Stimulated activated memory B cell treated with anti-CD40 and anti-IgM and Interleukin-4, amounts not matched to agents 10 μg/mL and 1 μg/mL and 100 μg/mL, for 72 hours (primary cell): ENCODE results near the gene DMXL2.
"Not testable (repeated sequence)": the region's sequence is repeated elsewhere in the genome, so short reads cannot be mapped to it uniquely, and the experiment has no call there.

Experiments
- ATAC-seq: fragments of 150-1000 bp; cut with Tn5 transposase; 2 replicates; pipeline ENCODE4 v1.10.0; 2021
- H3K27ac Mint-ChIP-seq: one replicate; pipeline ENCODE4 v1.8.0; 2022; ENCODE audit warnings: mild to moderate bottlenecking, mixed read lengths
- H3K27me3 Mint-ChIP-seq: one replicate; pipeline ENCODE4 v1.8.0; 2022; ENCODE audit warnings: mixed read lengths
- H3K36me3 Mint-ChIP-seq: one replicate; pipeline ENCODE4 v1.8.0; 2022; ENCODE audit warnings: mixed read lengths
- H3K4me1 Mint-ChIP-seq: one replicate; pipeline ENCODE4 v1.8.0; 2022; ENCODE audit warnings: mixed read lengths
- H3K4me3 Mint-ChIP-seq: one replicate; pipeline ENCODE4 v1.8.0; 2022; ENCODE audit warnings: mild to moderate bottlenecking, moderate library complexity, mixed read lengths
- H3K9me3 Mint-ChIP-seq: one replicate; pipeline ENCODE4 v1.8.0; 2022; ENCODE audit warnings: mixed read lengths

Gene DMXL2

DNA sequence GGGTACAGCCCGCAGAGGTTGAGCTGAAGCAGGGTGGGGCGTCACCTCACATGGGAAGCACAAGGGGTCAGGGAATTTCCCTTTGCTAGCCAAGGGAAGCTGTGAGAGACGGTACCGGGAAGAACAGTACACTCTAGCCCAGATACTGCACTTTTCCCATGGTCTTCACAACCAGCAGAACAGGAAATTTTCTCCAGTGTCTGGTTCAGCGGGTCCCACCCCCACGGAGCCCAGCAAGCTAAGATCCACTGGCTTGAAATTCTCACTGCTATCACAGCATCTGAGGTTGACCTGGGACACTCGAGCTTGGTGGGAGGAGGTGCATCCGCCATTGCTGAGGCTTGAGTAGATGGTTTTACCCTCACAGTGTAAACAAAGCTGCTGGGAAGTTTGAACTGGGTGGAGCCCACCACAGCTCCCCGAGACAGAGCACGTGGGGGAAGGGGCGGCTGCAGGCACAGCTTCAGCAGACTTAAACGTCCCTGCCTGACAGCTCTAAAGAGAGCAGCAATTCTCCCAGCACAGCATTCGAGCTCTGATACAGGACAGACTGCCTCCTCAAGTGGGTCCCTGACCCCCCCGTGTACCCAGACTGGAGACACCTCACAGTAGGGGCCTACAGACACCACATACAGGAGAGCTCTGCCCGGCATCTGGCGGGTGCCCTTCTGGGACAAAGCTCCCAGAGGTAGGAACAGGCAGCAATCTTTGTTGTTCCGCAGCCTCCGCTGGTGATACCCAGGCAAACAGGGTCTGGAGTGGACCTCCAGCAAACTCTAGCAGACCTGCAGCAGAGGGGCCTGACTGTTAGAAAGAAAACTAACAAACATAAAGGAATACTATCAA, 53.4 kb downstream of the DMXL2 start:
- not testable (repeated sequence) for ATAC-seq, H3K27me3 Mint-ChIP-seq, H3K9me3 Mint-ChIP-seq, H3K4me1 Mint-ChIP-seq, H3K4me3 Mint-ChIP-seq, H3K27ac Mint-ChIP-seq
- H3K36me3 Mint-ChIP-seq = peaks cover 18% of the 10 kb centered on the region

DNA sequence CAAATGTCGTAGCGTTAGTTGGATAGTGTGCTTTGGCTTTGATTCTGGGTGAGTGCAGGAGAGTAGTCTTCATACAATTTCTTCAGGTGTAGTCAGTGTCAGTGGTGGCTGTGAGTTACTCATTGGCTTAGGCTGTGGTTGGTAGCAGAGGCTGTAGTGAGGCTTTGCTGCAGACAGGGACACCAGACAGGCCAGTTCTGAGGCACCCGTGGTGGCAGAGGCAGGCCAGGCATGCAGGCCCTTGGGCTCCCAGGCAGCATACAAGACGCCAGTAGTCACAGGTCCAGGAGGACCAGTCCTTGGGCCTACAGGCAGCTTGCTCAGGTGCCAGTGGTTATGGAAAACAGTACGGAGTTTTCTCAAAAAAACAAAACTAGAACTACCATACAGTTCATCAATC, 61.3 kb downstream of the DMXL2 start:
- H3K4me3 Mint-ChIP-seq = no peak overlapping the region
- H3K9me3 Mint-ChIP-seq = no peaks in the 10 kb centered on the region

GRCh38 chr15:51558876-51559275, 63.7 kb downstream of the DMXL2 start:
- no peak for ATAC-seq
- Mint-ChIP-seq H3K27me3 (no peaks in the 10 kb centered on the region), H3K4me1 (no peaks in the 10 kb centered on the region)

More for the DNA sequence above, 61.3 kb downstream of the DMXL2 start:
- no peaks in the 10 kb centered on the region for H3K27me3 Mint-ChIP-seq
- no peaks in the 10 kb centered on the region for H3K36me3 Mint-ChIP-seq
- peak; percentile 34 for ATAC-seq
- H3K4me1 Mint-ChIP-seq = no peaks in the 10 kb centered on the region
- H3K27ac Mint-ChIP-seq = no peak overlapping the region

GRCh38 chr15:51558411-51558810, 64.2 kb downstream of the DMXL2 start:
- H3K27ac Mint-ChIP-seq = no peak overlapping the region
- no peak overlapping the region for H3K4me3 Mint-ChIP-seq
- no peaks in the 10 kb centered on the region for H3K36me3 Mint-ChIP-seq
- H3K9me3 Mint-ChIP-seq = no peaks in the 10 kb centered on the region
- ATAC-seq = no peak
- H3K27me3 Mint-ChIP-seq = no peaks in the 10 kb centered on the region
- H3K4me1 Mint-ChIP-seq = no peaks in the 10 kb centered on the region

More at GRCh38 chr15:51558876-51559275, 63.7 kb downstream of the DMXL2 start:
- Mint-ChIP-seq H3K36me3 (no peaks in the 10 kb centered on the region), H3K4me3 (no peak overlapping the region), H3K9me3 (no peaks in the 10 kb centered on the region), H3K27ac (no peak overlapping the region)

- no peaks in the 10 kb centered on the region for H3K9me3 Mint-ChIP-seq
- ATAC-seq = no peak
- H3K36me3 Mint-ChIP-seq = no peaks in the 10 kb centered on the region
- no peak overlapping the region for H3K27ac Mint-ChIP-seq
- H3K4me3 Mint-ChIP-seq = no peak overlapping the region
- H3K27me3 Mint-ChIP-seq = no peaks in the 10 kb centered on the region
- H3K4me1 Mint-ChIP-seq = no peaks in the 10 kb centered on the region
Measured at GRCh38 chr15:51550841-51551240, 71.7 kb downstream of the DMXL2 start.

GRCh38 chr15:51547656-51548055, 74.9 kb downstream of the DMXL2 start:
- Mint-ChIP-seq H3K27me3 (no peaks in the 10 kb centered on the region), H3K36me3 (no peaks in the 10 kb centered on the region), H3K4me1 (no peaks in the 10 kb centered on the region), H3K9me3 (no peaks in the 10 kb centered on the region), H3K27ac (no peak overlapping the region), H3K4me3 (no peak overlapping the region)
- ATAC-seq = no peak

DNA sequence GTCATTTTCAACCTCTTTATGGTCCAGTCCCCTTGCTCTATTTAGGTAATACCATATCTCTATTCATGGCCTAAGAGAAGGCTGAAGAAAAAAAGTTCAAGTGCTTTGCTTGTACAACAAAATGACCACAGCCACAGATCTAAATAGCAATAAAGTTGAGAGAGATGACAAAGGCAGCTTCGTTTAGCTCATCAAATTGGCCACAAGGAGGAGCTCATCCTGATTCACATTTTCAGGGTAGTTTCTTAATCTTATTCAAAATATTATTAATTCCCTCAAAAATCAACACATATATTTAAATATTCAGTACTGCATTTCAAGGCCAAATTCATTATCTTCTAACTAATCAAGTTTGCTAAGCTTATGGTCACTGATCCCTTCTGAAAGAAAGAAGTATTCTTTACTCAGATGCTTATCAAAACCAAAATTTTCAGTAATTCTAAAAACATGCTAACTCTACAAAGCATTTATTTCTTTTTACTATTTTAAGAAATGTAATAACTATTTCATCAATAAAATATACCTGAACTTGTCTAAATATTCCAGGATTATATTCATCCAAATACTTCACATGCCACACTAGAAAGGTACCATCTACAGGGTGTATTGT, 85.5 kb downstream of the DMXL2 start:
- no peak overlapping the region for H3K27ac Mint-ChIP-seq
- ATAC-seq = no peak
- H3K36me3 Mint-ChIP-seq = no peaks in the 10 kb centered on the region
- no peaks in the 10 kb centered on the region for H3K27me3 Mint-ChIP-seq
- no peaks in the 10 kb centered on the region for H3K9me3 Mint-ChIP-seq
- no peaks in the 10 kb centered on the region for H3K4me1 Mint-ChIP-seq
- H3K4me3 Mint-ChIP-seq = no peak overlapping the region

GRCh38 chr15:51533672-51534398, 88.7 kb downstream of the DMXL2 start:
- peaks cover 6% of the 10 kb centered on the region for H3K9me3 Mint-ChIP-seq
- no peak overlapping the region for H3K4me3 Mint-ChIP-seq
- H3K36me3 Mint-ChIP-seq = peaks cover 21% of the 10 kb centered on the region
- no peaks in the 10 kb centered on the region for H3K4me1 Mint-ChIP-seq
- ATAC-seq = no peak
- no peak overlapping the region for H3K27ac Mint-ChIP-seq
- H3K27me3 Mint-ChIP-seq = no peaks in the 10 kb centered on the region

DNA sequence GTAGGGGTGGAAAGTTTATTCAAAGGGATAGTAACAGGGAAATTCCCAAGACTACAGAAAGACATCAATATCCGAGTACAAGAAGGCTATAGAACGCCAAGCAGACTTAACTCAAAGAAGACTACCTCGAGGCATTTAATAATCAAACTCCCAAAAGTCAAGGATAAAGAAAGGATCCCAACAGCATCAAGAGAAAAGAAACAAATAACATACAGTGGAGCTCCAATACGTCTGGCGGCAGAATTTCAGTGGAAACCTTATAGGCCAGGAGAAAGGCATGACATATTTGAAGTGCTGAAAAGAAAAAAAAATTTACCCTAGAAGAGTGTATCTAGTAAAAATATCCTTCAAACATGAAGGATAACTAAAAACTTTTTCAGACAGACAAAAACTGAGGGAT, 95.6 kb downstream of the DMXL2 start:
- peaks cover 46% of the 10 kb centered on the region for H3K36me3 Mint-ChIP-seq
- H3K4me1 Mint-ChIP-seq = no peaks in the 10 kb centered on the region
- H3K27me3 Mint-ChIP-seq = no peaks in the 10 kb centered on the region
- no peak overlapping the region for H3K4me3 Mint-ChIP-seq
- no peak overlapping the region for H3K27ac Mint-ChIP-seq
- H3K9me3 Mint-ChIP-seq = peaks cover 21% of the 10 kb centered on the region
- no peak for ATAC-seq

DNA sequence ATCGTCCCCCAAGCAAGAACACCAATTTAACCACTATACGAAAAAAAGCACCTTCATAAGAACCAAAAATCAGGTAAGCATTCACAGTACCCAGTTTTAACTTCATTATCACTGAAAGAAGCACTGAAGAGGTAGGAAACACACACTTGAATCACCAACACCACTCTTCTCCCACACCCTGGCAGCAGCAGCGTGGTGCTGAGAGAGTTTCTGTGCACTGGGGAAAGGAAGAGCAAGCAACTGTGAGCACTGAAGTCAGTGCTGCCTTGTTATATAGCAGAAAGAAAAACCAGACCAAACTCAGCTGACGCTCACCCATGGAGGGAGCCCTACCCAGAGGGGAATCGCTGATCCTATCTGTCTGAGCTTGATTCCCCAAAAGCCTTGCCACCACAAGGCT, 98.2 kb downstream of the DMXL2 start:
- Mint-ChIP-seq H3K27me3 (no peaks in the 10 kb centered on the region), H3K9me3 (peaks cover 14% of the 10 kb centered on the region), H3K36me3 (peaks cover 26% of the 10 kb centered on the region), H3K4me3 (no peak overlapping the region), H3K27ac (no peak overlapping the region), H3K4me1 (no peaks in the 10 kb centered on the region)
- no peak for ATAC-seq

DNA sequence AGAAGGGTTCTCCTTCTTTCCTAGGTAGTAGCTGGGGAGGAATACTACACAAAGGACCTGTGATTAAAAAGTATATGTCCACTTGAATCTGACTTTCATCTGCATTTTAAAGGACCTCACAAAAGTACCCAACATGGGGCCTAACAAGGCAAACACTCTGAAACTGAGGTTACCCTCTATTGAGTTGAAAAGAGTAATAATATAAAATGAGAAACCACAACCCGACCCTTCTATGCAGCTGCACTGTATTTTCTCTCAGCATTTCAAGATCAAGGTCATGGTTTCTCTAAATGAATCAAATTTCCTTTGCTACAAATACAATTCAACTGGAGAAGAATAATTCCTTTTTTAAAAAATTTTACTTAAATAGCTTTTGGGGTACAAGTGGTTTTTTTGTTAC, 106.3 kb downstream of the DMXL2 start:
- Mint-ChIP-seq H3K36me3 (peaks cover 6% of the 10 kb centered on the region), H3K9me3 (no peaks in the 10 kb centered on the region), H3K27ac (no peak overlapping the region), H3K27me3 (no peaks in the 10 kb centered on the region), H3K4me1 (no peaks in the 10 kb centered on the region), H3K4me3 (no peak overlapping the region)
- ATAC-seq = no peak

DNA sequence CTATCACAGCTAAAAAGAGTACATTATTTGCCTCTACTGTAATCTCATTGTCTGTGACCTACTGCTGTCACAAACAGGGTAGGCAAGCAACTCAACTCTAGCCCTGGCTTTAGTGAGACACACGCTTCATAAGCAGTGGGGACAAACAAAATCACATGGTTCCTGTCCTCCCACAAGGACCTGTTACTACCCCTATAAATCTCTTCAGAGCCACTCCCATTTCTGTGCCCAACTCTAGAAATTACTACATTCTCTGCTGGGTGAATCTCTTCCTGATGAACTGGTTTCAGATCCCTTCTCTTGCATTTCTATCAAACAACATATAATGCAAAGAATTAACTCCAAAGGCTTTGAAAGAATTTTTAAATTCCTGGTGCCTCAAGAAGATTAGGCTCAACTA, 117.3 kb downstream of the DMXL2 start:
- Mint-ChIP-seq H3K27me3 (no peaks in the 10 kb centered on the region), H3K9me3 (peaks cover 3% of the 10 kb centered on the region), H3K4me3 (no peak overlapping the region), H3K4me1 (no peaks in the 10 kb centered on the region), H3K27ac (no peak overlapping the region), H3K36me3 (peaks cover 12% of the 10 kb centered on the region)
- no peak for ATAC-seq

- Mint-ChIP-seq H3K9me3 (no peaks in the 10 kb centered on the region), H3K27me3 (no peaks in the 10 kb centered on the region), H3K36me3 (peaks cover 6% of the 10 kb centered on the region), H3K27ac (no peak overlapping the region), H3K4me1 (no peaks in the 10 kb centered on the region), H3K4me3 (no peak overlapping the region)
- ATAC-seq = no peak
Measured at GRCh38 chr15:51503003-51503402, 119.6 kb downstream of the DMXL2 start.

DNA sequence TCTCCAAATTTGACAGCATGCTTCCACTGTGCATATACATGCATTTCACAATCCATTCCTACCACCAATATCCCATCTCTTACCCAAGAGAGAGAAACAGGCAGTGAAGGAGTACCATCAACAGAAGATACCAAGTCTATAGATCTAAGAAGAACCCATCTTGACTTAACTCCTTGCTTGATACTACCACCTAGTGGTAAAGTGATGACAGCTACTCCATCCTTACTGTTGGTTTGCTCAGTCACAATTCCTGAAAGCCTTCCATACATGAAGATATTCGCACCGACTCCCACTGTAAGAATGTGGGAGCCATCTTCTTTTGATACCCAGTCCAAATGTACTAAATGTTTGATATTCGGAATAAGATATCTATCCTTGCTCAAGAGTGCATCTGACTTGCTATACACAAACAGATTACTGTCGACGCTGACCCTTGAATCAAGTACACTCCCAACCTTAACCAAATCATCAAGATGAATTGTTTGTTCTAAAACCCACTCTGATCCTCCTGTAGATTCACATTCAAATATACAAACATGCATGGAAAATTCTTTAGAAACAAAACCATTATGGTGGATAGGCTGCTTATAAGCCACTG, 123.1 kb downstream of the DMXL2 start:
- H3K27ac Mint-ChIP-seq = no peak overlapping the region
- H3K36me3 Mint-ChIP-seq = no peaks in the 10 kb centered on the region
- no peaks in the 10 kb centered on the region for H3K9me3 Mint-ChIP-seq
- no peak overlapping the region for H3K4me3 Mint-ChIP-seq
- H3K27me3 Mint-ChIP-seq = no peaks in the 10 kb centered on the region
- H3K4me1 Mint-ChIP-seq = no peaks in the 10 kb centered on the region
- ATAC-seq = no peak

DNA sequence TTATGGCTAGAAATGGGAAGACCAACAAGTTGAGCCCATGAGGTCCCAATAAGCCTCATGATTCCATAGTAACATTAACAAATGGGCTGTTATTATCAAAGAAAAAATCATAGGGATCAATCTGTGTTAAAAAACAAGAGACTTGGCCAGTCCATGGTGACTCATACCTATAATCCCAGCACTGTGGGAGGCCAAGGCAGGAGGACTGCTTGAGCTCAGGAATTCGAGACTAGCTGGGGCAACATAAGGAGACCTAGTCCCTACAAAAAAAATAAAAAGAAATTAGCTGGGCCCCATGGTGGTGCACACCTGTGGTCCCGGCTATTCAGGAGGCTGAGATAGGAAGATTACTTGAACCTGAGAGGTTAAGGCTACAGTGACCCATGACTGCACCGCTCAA, 124.8 kb downstream of the DMXL2 start:
- Mint-ChIP-seq H3K27me3 (no peaks in the 10 kb centered on the region), H3K4me3 (no peak overlapping the region), H3K27ac (no peak overlapping the region), H3K36me3 (no peaks in the 10 kb centered on the region), H3K9me3 (no peaks in the 10 kb centered on the region), H3K4me1 (no peaks in the 10 kb centered on the region)
- no peak for ATAC-seq
